Left lung (tissue), 10 donors: Measurements from ENCODE around the gene IFNB1. TPM values are rescaled to one million over a fixed set of nuclear protein-coding genes. Genes with fewer than 3 reads are reported as not detected.

Source experiments
- ATAC-seq: fragments of 200-7000 bp; cut with Tn5 transposase; one replicate; pipeline ENCODE4 v1.9.1; 2020; ENCODE audit warnings: moderate library complexity
- DNase-seq, 4 donors: peaks; one replicate each; pipeline ENCODE4 v3.0.0-alpha.2; 2013 to 2020
- H3K27ac ChIP-seq, 2 donors: fragments of 200-600 bp; sonication (generic) in 1 of 2; one replicate each; pipeline versions ENCODE4 v1.5.0 to v1.8.0; 2020 to 2021
- H3K27me3 ChIP-seq, 2 donors: fragments of 200-600 bp; sonication (generic) in 1 of 2; one replicate each; pipeline versions ENCODE4 v1.5.0 to v1.8.0; 2020 to 2021
- H3K36me3 ChIP-seq, 2 donors: fragments of 200-600 bp; sonication (generic) in 1 of 2; one replicate each; pipeline versions ENCODE4 v1.5.0 to v1.8.0; 2020 to 2021
- H3K4me1 ChIP-seq, 2 donors: fragments of 200-600 bp; one replicate each; pipeline ENCODE4 v1.8.0; 2021
- H3K4me3 ChIP-seq, 2 donors: fragments of 200-600 bp; sonication (generic) in 1 of 2; one replicate each; pipeline versions ENCODE4 v1.5.0 to v1.8.0; 2020 to 2021; ENCODE audit warnings: mild to moderate bottlenecking in 1 of 2
- H3K9me3 ChIP-seq, 2 donors: fragments of 200-600 bp; sonication (generic) in 1 of 2; one replicate each; pipeline versions ENCODE4 v1.5.0 to v1.8.0; 2020 to 2021
- intact Hi-C, 2 donors: fragments of 100-400 bp; cut with DNase I; formaldehyde crosslinking; loops; one replicate each; pipeline versions ENCODE4 v1.11.2 to v1.14.2; 2022
- polyA plus RNA-seq, 6 donors: library from polyadenylated mRNA; unstranded; fragments of 120-200 nt; gene quantifications; one replicate each; pipeline ENCODE4 v1.2.1, GENCODE V29; 2013; ENCODE audit not compliant: insufficient read length in 6 of 6
- total RNA-seq, 2 donors: library from RNA; stranded (reverse); fragmentation: NEBNext Ultra II Directional; extraction: Animal tissue kit (Norgen Biotek cat#: 25700); gene quantifications; one replicate each; pipeline ENCODE4 v1.2.1, GENCODE V29; 2021
- TF ChIP-seq, protein P1 (sequence below), 2 donors: fragments of 200-600 bp; sonication (generic) in 1 of 2; IDR thresholded peaks; one replicate each; pipeline versions ENCODE4 v1.5.0 to v1.8.0; 2021; ENCODE audit warnings: antibody characterized with exemption in 2 of 2
- donor health status: DM: no; HTN: yes; CAD: no.
- donor health status: DM: no; HTN: no; CAD: no.

The IFNB1 gene
- total and polyA plus RNA-seq, 8 donors = not detected

DNA sequence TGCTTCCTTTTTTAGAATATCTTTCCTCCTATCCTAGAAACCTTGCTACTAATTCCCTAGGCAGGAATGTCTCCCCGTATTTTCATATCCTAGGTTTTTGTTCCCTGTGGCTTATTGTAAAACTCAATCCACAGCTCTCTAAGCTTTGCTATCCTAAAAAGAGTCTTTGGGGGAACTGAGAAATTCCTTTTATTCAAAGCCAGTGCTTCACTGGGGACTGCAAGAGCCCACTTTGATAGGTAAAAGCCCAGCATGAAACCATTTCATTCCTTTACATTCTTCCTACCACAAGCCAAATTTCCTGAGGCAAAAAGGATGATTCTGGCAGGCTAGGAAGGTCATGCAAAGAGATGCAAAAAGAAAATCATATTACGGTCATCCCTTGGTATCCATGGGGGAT is 40.5 kb downstream of the IFNB1 start:
- H3K36me3 ChIP-seq = no peaks in the 10 kb centered on the region
- TF ChIP-seq, protein P1, sequence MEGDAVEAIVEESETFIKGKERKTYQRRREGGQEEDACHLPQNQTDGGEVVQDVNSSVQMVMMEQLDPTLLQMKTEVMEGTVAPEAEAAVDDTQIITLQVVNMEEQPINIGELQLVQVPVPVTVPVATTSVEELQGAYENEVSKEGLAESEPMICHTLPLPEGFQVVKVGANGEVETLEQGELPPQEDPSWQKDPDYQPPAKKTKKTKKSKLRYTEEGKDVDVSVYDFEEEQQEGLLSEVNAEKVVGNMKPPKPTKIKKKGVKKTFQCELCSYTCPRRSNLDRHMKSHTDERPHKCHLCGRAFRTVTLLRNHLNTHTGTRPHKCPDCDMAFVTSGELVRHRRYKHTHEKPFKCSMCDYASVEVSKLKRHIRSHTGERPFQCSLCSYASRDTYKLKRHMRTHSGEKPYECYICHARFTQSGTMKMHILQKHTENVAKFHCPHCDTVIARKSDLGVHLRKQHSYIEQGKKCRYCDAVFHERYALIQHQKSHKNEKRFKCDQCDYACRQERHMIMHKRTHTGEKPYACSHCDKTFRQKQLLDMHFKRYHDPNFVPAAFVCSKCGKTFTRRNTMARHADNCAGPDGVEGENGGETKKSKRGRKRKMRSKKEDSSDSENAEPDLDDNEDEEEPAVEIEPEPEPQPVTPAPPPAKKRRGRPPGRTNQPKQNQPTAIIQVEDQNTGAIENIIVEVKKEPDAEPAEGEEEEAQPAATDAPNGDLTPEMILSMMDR (IDR thresholded peaks at IDR 0.05) = no peak

DNA sequence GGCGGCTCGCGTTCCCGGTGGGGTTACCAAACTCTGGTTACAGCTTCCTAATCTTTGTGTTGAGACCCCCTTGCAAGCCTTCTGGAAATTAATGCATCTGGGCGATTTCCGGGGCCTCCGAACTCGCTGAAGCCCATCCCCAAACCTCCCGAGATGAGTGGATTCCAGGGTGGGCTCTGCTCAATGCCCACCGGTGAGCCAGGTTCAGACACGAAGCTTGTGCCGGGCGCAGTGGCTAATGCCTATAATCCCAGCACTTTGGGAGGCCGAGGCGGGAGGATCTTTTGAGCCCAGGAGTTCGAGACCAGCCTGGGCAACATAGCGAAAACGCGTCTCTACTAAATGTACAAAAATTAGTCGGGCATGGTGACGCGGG is 45.9 kb downstream of the IFNB1 start:
- DNase-seq (no peak), ATAC-seq (no peak)
- peak overlapping the region; percentile 84 to 94 for H3K27ac ChIP-seq
- H3K4me1 ChIP-seq = peaks cover 11 to 41% of the 10 kb centered on the region in 2 donors
- no peaks in the 10 kb centered on the region for H3K9me3 ChIP-seq
- intact Hi-C loops = no loop called here
- H3K27me3 ChIP-seq = no peaks in the 10 kb centered on the region
- peak overlapping the region; percentile 49 to 65 for H3K4me3 ChIP-seq
- TF ChIP-seq, protein P1 (IDR thresholded peaks at IDR 0.05) = no peak
- H3K36me3 ChIP-seq = no peaks in the 10 kb centered on the region

More for the DNA sequence above, 40.5 kb downstream of the IFNB1 start:
- Histone ChIP-seq H3K9me3 (no peaks in the 10 kb centered on the region), H3K4me3 (no peak overlapping the region), H3K27me3 (no peaks in the 10 kb centered on the region), H3K4me1 (no peaks in the 10 kb centered on the region), H3K27ac (no peak overlapping the region)
- intact Hi-C loops = no loop called here
- DNase-seq (no peak), ATAC-seq (no peak)

DNA sequence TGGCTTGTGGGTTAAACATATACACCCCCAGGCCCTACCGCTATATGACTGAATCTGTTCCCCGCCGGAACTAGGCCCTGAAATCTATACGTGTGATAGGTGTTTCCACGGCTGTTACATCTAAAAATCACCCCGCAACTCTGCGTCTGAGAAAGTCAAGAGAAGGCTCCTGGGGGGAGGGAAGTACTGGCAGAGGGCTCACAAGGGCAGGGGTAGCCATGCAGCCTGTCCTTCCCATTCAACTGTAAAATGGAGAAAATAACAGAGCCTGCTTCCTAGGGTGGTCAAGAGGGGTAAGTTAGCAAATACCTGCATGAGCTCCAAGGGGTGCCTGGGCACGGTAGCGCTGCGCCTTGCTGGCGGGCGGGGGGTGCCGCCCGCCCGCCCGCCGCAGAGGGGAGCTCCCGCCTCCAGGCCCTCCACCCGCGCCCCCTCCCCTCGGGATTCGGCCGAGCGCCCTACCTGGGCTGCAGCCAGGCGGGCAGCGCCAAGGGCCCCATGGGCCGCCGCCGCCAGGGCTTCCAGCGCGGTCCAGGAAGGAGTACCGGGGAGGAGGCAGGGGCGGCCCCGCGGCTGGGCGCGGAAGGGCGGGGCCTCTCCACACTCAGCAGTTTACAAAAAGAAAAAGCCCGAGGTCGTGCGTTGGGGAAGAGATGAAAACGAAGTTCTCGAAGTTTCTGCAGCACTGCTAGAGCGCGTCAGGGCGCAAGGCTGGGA is 46.5 kb downstream of the IFNB1 start, which contains the start of gene HACD4:
Gene HACD4 (minus strand): TSS at position 550 of the 717 bp plus-strand sequence. CDS start 50 bp downstream, at position 500.
- intact Hi-C loops = no loop called here
- Histone ChIP-seq H3K9me3 (no peaks in the 10 kb centered on the region), H3K4me3 (peak within 1 kb of the TSS; percentile 49 to 65), H3K4me1 (peaks cover 11 to 41% of the 10 kb centered on the region in 2 donors), H3K36me3 (no peaks in the 10 kb centered on the region), H3K27me3 (no peaks in the 10 kb centered on the region), H3K27ac (peak within 1 kb of the TSS; percentile 84 to 94)
- ATAC-seq (peak; percentile 93), DNase-seq (peak; percentile 37 to 94 (median 72))
- TF ChIP-seq, protein P1 (IDR thresholded peaks at IDR 0.05) = no peak

DNA sequence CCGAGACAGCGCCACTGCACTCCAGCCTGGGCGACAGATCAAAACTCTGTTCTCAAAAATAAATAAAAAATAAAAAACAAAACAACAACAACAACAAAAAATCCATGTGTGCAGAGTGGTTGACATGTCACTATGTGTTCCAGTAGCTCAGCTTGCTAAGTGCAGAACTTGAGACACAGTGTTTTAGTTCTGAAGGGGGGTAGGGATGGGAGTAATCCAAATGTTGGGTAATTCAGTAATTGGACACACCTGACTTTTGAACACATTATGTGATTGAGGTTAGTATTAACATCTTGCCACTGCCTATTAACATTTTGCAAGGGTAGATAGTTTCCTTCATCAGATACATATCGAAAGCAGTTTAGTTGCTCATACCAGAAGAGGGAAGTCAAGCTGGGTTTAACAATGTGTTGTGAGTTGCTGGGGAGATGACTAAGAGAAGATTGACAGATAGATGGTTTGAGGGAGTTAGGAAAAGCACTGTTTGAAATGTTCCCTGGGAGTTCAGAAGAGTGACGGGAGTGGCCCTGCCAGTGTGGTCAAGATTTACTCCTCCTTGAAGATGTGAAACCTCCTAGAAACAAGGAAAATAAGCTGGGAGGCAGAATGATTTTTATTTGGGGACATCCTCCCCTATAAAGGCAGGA is 47.2 kb downstream of the IFNB1 start:
- ATAC-seq (peak; percentile 73), DNase-seq (peak in 1 of 4 donors; percentile 10)
- H3K4me1 ChIP-seq = peaks cover 11 to 41% of the 10 kb centered on the region in 2 donors
- H3K4me3 ChIP-seq = peak overlapping the region; percentile 49 to 65
- H3K27ac ChIP-seq = peak overlapping the region; percentile 84 to 94
- H3K27me3 ChIP-seq = no peaks in the 10 kb centered on the region
- H3K9me3 ChIP-seq = no peaks in the 10 kb centered on the region
- intact Hi-C loops = no loop called here
- no peaks in the 10 kb centered on the region for H3K36me3 ChIP-seq
- TF ChIP-seq, protein P1 (IDR thresholded peaks at IDR 0.05) = no peak

DNA sequence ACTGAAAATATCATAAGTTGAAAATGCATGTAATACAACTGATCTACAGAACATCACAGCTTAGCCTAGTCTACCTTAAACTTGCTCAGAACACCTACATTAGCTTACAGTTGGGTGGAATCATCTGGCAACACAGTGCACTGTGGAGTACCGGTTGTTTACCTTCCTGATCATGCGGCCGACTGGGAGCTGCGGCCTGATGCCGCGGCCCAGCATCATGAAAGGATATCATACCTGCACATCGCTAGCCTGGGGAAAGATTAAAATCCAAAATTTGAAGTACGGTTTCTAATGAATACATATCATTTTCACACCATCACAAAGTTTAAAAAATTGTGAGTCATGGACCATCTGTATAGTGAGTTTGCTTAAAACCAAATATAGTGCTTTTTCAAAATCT is 48.1 kb downstream of the IFNB1 start:
- TF ChIP-seq, protein P1 (IDR thresholded peaks at IDR 0.05) = no peak
- H3K36me3 ChIP-seq = no peaks in the 10 kb centered on the region
- DNase-seq = no peak
- no peaks in the 10 kb centered on the region for H3K27me3 ChIP-seq
- intact Hi-C loops = no loop called here
- no peak overlapping the region for H3K27ac ChIP-seq
- no peak for ATAC-seq
- H3K4me1 ChIP-seq = peaks cover 11 to 42% of the 10 kb centered on the region in 2 donors
- no peaks in the 10 kb centered on the region for H3K9me3 ChIP-seq
- H3K4me3 ChIP-seq = no peak overlapping the region
